ENCODE results near the gene REG3G. TPM values are rescaled to one million over a fixed set of nuclear protein-coding genes. Genes with fewer than 3 reads are reported as not detected.
A peak's percentile ranks its signal among the peaks of the same experiment; 100 is the strongest.

REG3G gene
- not detected in 2 replicates for total RNA-seq (2014; rRNA removed; shearing (Covaris generic))

DNA sequence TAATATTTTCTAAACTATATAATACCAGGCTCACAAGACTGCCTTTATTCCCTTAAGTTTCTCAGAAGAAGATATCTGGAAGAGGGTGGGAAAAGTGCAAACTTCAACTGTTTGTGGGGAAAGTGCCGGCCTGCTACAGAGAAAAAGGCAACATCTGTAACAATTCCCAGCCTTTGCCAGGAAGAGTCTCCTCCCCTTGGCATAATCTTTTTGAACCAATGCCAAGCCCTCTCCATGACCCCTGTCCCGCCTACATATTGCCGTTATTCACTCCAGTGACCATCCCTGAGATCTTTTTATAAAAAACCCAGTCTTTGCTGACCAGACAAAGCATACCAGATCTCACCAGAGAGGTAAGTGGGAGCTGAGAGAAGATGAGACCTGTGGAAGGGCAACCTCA is at the start of gene REG3G:
TSS of gene REG3G (plus strand) at position 282 of the 400 bp plus-strand sequence. CDS start 392 bp downstream, outside the sequence.
- no peak for DNase-seq (ENCODE audit: low read depth)

- no peak for DNase-seq (ENCODE audit: low read depth)
These were observed 47.8 kb upstream of the REG3G start for GRCh38 chr2:78977661-78978145.

GRCh38 chr2:78978340-78978739 is 47.2 kb upstream of the REG3G start:
- no peak for DNase-seq (ENCODE audit: low read depth)

GRCh38 chr2:78979380-78980151 is 45.9 kb upstream of the REG3G start:
- peak; percentile 57 for DNase-seq (ENCODE audit: low read depth)

DNA sequence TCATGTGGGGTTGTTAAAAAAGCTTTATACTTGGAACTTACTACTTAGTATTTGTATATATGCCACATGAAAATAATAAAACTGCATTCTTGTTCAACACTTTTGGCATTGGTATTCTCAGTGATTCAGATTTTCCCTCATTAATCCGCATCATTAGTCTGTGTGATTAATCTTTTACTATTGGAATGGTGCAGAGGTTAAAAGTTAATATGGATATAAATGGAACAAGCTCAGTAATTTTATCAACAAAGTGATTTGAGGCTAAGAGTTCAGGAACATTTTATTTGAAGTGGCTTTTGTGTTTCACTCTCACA is 45.4 kb upstream of the REG3G start:
- DNase-seq (ENCODE audit: low read depth), result no peak

DNA sequence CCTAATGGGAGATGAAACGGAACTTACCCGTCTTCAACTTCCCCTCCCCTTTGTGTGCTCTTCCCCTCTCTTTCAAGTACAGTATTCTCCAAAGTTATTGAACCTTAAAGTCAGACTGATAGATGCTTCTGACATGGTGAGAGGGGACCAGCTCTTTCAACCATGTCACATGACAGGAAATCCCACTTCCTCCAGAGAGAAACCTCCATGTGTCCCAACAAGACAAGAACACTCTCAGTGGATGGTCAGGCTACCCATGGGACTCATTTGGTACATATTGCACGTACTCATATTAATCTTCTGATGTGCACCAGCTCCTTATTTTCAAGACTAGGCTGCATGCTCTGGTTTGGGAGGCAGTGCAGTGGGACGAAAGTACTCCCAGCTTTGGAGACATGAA is 44.6 kb upstream of the REG3G start:
- DNase-seq (ENCODE audit: low read depth), result no peak

DNA sequence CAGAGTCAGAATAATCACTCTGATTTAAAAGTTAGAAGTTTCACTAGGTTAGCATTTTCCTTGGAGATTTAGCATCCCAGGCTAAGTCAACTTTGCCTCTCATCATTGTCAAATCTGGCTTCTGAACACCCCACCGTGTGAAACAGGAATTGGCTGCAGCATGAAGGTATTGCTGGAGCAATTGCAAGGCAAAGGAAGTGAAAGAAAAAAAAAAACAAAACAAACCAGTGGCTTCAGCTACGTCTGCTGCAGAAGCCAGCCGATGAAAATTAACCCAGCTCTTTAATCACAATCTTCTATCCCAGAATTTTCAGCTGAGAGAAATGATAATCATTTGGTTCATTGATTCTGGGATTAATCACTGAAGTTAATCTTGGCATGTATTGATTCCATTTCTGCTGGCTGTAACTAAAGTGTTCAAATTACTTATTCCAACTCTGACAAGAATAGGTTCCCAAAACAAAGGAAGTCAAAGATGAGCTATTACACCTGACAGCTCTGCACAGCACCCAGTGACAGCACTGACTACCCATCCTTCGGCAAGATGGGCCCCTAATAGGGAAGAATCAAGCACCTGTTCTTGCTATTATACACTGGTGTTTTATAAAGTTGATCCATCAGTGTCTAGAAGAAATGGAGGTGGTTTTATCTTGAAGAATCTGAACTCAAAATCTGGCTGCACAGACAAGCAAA is 42.7 kb upstream of the REG3G start:
- DNase-seq (ENCODE audit: low read depth), result no peak

- DNase-seq (ENCODE audit: low read depth), result peak; percentile 43
These were observed 41.1 kb upstream of the REG3G start for GRCh38 chr2:78984386-78984785.

DNA sequence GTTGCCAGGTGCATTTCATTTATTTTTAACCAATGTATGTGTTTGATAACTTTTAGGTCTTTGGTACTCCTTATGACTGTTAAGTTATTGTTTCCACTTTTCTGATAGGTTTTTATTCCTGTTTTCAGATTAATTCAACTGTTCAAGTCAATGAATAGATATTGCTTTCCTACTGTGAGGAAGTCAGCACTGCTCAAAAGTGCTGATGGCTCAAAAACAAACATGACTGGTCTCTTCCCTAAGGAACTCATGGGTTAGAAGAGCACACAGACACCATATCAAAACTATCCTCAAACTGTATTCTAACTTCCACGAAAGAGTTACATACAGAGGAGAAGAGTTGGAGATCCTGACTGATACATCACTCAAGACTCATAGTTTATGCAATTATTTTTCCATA is 39.9 kb upstream of the REG3G start:
- no peak for DNase-seq (ENCODE audit: low read depth)

- DNase-seq (ENCODE audit: low read depth), result no peak
These were observed 36.5 kb upstream of the REG3G start for GRCh38 chr2:78989051-78989450.

DNA sequence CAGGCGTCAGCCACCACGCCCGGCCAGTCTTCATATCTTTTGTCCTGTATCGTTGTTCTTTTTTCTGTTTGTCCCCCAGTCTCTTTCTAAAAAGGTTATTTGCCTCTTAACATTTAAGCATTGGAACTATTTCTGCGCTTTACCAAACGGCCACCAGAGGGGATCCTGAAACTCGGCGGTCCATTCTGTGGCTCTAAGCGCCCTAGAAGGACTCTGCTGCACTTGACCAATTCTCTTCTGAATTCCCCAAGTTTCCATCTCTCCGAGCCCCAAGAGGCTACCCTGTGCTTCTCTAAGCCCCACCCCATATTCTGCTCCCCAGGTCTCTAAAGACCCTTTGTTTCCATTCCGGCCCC is 33.1 kb upstream of the REG3G start:
- peak; percentile 19 for DNase-seq (ENCODE audit: low read depth)

GRCh38 chr2:78992807-78993517 is 32.5 kb upstream of the REG3G start:
- peak; percentile 7 for DNase-seq (ENCODE audit: low read depth)

GRCh38 chr2:78993518-78994148 is 31.9 kb upstream of the REG3G start:
- DNase-seq (ENCODE audit: low read depth), result no peak

DNA sequence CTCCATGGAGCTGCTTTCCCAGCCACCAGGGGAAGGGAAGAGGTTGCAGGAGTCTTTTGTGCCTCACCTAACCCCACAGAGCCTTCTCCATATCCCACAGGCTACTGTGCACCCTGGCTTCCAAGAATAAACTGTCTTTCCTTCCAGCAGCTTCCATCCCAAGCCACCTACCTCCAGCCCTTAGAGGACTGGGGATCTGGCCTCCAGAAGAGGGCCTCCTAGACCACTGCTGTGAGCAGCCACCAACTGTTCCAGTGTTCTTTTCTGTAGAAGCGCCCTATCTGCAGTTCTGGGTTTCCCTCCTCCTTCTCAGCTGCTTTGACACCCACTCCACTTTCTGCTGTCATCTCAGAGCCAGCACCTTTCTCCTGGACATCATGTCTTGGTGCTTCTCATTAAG is 30.7 kb upstream of the REG3G start:
- no peak for DNase-seq (ENCODE audit: low read depth)

- DNase-seq (ENCODE audit: low read depth), result peak; percentile 6
These were observed 26.1 kb upstream of the REG3G start for GRCh38 chr2:78999406-78999805.

GRCh38 chr2:79000008-79000576 is 25.4 kb upstream of the REG3G start:
- DNase-seq (ENCODE audit: low read depth), result no peak

GRCh38 chr2:79001285-79001684 is 24.2 kb upstream of the REG3G start:
- DNase-seq (ENCODE audit: low read depth), result no peak

GRCh38 chr2:79004680-79005079 is 20.8 kb upstream of the REG3G start:
- DNase-seq (ENCODE audit: low read depth), result no peak

DNA sequence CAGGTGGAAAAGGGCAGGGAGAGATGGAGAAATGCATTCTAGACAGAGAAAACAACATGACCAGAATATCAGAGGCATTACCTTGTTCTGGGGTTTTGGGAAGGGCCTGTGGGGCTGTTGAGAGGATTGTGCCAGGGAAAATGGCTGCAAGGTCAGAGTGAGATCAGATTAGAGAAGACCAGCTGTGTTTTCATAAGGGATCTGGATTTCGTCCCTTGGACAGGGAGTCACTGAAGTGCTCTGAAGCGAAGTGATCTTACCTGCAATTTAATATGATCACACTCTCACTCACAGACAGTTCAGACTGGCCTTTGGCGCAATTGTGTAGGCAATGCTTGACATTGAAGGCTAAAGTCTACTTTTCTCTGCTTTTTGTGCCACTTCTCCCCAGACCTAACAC is 20.3 kb upstream of the REG3G start:
- no peak for DNase-seq (ENCODE audit: low read depth)

- no peak for DNase-seq (ENCODE audit: low read depth)
These were observed 16.1 kb upstream of the REG3G start for GRCh38 chr2:79009388-79009787.

- no peak for DNase-seq (ENCODE audit: low read depth)
These were observed 14.0 kb upstream of the REG3G start for GRCh38 chr2:79011496-79011895.

GRCh38 chr2:79013629-79014028 is 11.9 kb upstream of the REG3G start:
- no peak for DNase-seq (ENCODE audit: low read depth)

Data from Daoy (cell line).